GM19372 (cell line): ENCODE measurements around the gene MATN3.

Experiments
- ATAC-seq: cut with Tn5 transposase; IDR thresholded peaks from one replicate; pipeline ENCODE4 v1.9.1; 2021; ENCODE audit warnings: mild to moderate bottlenecking, low read depth, moderate library complexity; ENCODE audit not compliant: unreplicated experiment

Gene MATN3

GRCh38 chr2:20008703-20009102 lies 3.8 kb downstream of the MATN3 start:
- no peak for ATAC-seq

GRCh38 chr2:20005891-20006470 lies 6.5 kb downstream of the MATN3 start:
- no peak for ATAC-seq

GRCh38 chr2:20005067-20005627 lies 7.3 kb downstream of the MATN3 start:
- ATAC-seq = no peak

GRCh38 chr2:20001361-20001863 lies 11.1 kb downstream of the MATN3 start:
- ATAC-seq = no peak

DNA sequence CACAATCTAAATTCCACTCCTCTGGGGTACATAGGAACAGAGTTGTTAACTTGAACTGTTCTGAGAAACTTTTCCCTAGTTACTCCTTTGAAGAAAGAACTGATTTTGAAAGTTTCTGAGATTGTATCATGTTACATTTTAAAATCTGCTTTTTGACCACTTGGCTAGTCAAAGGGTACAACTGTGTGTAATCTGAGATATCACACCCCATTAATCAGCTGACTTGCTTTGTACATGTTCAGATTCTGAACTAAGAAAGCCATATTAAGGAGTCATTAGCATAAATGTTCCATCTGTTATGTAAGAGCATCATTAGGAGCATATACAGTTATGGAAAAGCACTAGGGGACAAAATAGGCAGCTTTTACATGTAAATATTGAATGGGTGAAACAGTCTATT lies 18.7 kb downstream of the MATN3 start:
- ATAC-seq = no peak

GRCh38 chr2:19991895-19992294 lies 20.6 kb downstream of the MATN3 start:
- ATAC-seq = no peak

GRCh38 chr2:19990416-19990728 lies 22.1 kb downstream of the MATN3 start:
- ATAC-seq = no peak

DNA sequence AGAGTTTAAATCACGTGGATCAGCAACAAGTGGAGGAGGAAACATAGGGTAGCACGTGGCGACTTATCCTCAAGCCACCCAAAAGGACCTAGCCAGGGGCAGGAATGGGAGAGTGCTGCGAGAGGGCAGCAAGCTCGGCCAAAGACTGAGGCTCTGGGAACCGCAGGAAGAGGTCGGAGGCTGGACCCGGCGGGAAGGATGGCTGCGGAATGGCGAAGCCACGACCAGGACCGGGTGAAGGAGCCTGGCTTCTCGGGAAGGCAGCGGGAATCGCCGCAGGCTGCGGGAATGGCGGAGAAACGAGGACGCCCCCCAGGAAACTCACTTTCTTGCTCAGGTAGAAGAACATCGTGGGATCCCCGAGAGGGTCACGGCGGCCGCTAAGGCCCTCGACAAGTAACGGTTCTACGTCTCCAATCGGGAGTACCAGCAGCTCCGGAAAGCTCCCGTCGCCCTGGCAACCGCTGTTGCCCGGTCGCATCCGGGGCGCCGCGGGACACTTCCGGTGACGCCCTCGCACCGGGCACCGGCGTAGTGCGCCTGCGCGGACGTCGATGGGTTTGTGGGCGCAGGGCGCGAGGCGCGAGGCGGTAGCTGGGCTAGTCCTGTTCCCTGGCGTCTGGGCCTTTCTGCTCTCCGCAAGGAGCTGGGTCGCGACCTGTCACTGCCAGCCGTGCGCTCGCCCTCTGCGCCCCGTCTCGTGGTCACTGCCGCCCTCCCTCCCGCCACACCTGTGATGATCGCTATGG lies 22.6 kb downstream of the MATN3 start, which contains the start of gene WDR35:
TSS of gene WDR35 (minus strand) at position 439 of the 749 bp plus-strand sequence. CDS start at position 349, 90 bp downstream.
- ATAC-seq = peak; percentile 87

DNA sequence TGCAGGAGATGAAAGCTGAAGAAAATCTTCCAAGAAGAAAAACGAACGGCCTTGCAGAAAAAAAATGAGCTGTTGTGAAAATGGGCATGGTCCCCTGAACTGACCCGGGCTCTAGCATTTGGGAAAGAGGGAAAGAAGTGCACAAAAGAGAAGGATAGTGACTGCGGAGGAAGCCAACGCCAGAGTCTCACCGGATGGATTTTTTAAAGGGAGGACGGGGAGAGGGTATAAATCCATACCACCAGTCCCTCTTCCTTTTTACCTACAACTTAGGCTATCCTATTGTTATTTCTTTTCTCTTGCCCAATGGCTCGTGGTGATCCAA lies 23.2 kb downstream of the MATN3 start:
- ATAC-seq = no peak

DNA sequence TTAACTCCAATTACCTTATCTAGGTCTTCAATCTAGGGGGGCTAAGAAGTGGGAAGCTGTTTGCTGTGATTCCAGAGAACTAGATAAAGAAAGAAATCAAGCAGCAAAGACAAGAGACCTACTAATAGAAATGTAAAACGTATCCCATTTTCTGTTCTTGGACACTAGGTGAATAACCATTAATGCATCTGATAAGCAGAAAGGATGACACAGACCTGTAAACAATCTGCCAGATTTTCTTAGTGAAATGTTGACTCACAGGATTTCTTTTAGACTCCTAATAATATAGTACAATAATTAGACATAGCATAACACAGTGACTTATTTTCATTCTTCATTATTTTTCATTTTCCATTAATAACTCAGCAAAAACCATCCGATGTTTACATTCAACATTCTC lies 23.9 kb downstream of the MATN3 start:
- ATAC-seq = no peak

GRCh38 chr2:19987936-19988335 lies 24.5 kb downstream of the MATN3 start:
- ATAC-seq = peak; percentile 77

- no peak for ATAC-seq
Observed at GRCh38 chr2:19982268-19982667, 30.2 kb downstream of the MATN3 start.

GRCh38 chr2:19979932-19980331 lies 32.5 kb downstream of the MATN3 start:
- no peak for ATAC-seq

- no peak for ATAC-seq
Observed at GRCh38 chr2:19973466-19973865, 39.0 kb downstream of the MATN3 start.

DNA sequence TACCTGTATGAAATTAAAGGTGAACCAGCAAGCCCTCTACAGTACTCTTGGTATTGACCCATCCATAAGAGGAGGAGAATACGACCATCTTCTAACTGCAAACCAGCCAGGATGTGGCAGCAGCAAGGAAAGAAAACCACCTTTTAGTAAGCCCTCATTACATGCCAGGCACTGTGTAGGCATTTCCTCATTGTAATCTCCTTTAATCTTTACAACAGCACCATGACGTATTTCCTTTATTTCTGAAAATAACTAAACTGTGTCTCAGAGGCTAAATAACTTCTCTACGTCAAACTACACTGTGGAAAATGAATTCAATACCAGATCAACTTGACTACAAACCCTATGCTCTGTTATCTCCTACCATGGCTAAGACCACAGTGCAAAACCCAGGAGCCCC lies 40.8 kb downstream of the MATN3 start:
- no peak for ATAC-seq

GRCh38 chr2:19963386-19963785 lies 49.1 kb downstream of the MATN3 start:
- no peak for ATAC-seq

DNA sequence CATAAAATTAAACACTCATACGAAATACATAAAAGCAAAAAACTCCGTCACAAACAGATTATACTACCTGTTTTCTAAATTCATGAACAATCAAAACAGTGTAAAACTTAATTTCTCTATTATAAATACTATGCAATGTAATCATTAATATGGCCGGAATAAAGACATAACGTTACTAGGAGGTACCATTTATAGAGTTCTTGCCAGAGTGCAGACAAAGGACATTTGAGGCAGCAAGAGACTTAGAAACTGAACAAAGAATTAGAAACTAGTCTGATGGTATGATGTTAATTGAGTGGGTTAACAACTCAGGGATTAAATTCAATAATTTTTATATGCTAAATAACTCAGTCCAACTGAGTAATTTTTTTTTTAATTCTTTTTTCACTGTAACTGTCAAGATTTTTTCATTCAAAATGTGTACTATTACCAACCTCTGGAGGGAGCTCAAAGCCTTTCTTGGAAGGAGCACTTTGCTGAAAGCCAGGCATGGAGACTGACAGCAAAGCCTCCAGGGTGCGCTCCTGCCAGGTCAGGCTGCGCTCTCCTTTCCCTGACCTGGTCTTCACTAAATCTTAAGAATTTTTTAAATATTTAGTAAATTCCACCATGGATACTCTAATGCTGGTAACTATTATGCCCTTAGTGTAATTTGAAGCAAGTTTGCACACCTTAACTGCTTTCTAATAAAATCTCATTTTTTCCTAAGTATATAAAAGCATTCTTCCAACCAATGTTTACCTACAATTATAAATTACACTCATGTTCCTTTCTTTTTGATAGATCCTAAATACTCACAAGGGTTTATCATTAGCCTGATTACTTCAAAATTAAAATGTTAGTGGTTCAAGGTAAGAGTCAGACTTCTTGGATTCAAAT lies 56.7 kb downstream of the MATN3 start:
- ATAC-seq = no peak

GRCh38 chr2:19949071-19949470 lies 63.4 kb downstream of the MATN3 start:
- no peak for ATAC-seq

- ATAC-seq = no peak
Observed at GRCh38 chr2:19947184-19947940, 65.1 kb downstream of the MATN3 start.

DNA sequence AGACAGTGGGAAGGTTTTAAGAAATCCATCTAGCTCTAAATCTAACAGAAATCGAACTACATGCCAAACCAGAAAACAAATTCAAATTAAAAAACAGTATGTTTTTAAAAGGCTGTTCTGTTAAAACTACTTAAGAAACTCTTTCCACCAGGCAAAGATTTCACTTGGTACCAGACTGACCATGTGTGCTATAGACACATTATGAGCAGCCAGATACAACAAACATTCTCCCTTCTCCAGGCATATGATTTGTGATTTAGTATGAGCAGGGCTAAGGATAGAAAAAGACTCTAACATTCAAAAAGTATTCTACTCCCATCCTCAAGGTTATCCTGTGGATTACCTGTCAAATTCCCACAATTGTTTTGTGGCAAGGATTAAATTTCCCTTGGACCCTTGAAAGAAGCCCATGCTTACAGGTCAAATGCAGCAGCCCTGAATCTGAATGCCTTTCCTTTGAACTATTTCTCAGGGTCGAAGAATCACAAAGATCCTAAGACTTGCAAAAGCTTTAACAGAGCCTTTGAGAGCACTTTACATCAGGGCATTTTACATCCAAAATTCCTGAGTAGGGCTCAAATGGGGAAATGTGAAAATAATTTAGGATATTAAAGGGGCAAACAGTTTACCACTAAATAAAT lies 68.1 kb downstream of the MATN3 start:
- ATAC-seq = no peak
